NCI-H510A treated with DMSO at 0.1 percent for 48 hours (cell line): ENCODE measurements around the gene CTNNA2.

Experiments
- DNase-seq: peaks from one replicate; lab custom pipeline; 2025; lab: John Stamatoyannopoulos, UW

The CTNNA2 gene

DNA sequence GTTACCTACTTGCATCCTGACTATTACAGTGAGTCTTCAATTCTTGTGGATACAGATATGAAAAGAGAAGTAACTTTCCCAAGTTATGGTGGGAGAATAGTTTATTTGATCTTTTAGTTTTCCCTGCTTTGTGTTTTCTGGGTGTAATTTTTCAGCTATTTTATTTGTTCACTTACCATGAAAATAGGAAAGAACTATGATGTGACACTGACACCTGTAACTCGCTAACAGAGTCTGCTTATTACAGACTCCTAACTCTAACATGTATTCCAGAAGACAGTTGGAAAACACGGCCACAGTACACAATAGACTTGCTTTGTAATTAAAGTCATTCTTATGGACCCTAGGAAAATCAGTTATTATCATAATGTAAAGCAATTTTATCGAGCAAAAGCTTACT lies 468.5 kb downstream of the CTNNA2 start:
- DNase-seq = no peak

DNA sequence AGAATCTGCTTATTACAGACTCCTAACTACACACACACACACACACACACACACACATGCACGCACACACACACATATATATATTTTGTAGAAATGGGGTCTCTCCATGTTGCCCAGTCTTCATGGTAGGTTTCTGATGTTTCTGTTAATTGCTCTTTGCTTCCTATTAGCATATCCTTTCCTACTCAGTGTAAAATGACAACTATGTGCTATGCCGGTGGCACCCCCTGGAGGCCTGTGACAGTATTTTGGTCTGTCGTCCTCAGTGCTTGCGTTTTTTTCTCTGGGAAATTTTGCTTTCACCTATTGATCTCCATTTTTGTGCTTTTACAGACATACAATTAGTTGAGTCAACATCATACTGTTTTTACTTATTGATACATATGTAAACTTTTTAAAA lies 469.6 kb downstream of the CTNNA2 start:
- DNase-seq = no peak

- no peak for DNase-seq
These were observed 471.6 kb downstream of the CTNNA2 start for GRCh38 chr2:79984476-79984875.

- no peak for DNase-seq
These were observed 472.3 kb downstream of the CTNNA2 start for GRCh38 chr2:79985145-79985544.

- no peak for DNase-seq
These were observed 472.7 kb downstream of the CTNNA2 start for GRCh38 chr2:79985571-79985970.

GRCh38 chr2:79993144-79993543 lies 480.3 kb downstream of the CTNNA2 start:
- no peak for DNase-seq

- DNase-seq = no peak
These were observed 481.3 kb downstream of the CTNNA2 start for GRCh38 chr2:79994161-79994560.

- no peak for DNase-seq
These were observed 482.1 kb downstream of the CTNNA2 start for GRCh38 chr2:79994965-79995364.

- no peak for DNase-seq
These were observed 483.9 kb downstream of the CTNNA2 start for GRCh38 chr2:79996709-79997108.

GRCh38 chr2:80001701-80002101 lies 488.9 kb downstream of the CTNNA2 start:
- DNase-seq = no peak

GRCh38 chr2:80002112-80002511 lies 489.3 kb downstream of the CTNNA2 start:
- DNase-seq = no peak

- DNase-seq = no peak
These were observed 489.8 kb downstream of the CTNNA2 start for GRCh38 chr2:80002568-80003157.

- DNase-seq = no peak
These were observed 495.1 kb downstream of the CTNNA2 start for GRCh38 chr2:80007777-80008503.

- no peak for DNase-seq
These were observed 495.7 kb downstream of the CTNNA2 start for GRCh38 chr2:80008596-80008995.

DNA sequence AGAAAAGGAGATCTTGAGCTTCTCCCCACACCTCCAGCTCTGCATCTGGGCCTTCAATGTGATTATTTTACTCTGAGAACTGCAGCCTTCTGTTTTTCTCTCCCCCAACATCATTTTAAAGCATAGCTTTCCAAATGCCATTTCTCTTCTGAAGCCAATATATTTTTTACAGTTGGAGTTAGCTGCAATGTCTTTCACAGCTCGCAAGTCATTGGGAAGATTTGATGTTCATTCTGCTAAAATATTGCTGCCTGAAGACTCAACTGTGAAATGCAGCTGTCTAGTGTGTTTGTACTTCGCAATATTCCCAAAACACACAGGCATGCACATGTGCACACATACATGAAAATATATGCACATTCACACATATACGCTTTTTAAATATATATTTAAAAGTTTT lies 496.4 kb downstream of the CTNNA2 start:
- DNase-seq = no peak

DNA sequence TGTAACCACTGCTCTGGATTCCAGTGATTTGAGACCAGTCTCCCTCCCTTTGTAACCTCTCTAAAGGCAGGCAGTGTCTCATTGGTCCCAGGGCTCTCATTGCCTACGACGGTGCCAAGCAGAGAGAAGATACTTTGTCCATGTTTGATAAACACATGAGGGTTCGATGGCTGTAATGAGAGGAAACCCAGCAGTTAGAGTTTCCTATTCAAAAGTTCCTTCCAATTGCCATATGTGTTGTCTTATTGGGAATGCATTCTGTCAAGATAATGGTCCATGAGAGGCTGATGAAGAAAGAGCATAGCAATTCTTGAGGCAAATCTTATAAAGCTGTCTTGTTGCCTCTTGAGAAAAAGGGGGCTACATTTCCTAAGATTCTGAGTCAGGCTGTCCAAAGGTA lies 499.2 kb downstream of the CTNNA2 start:
- DNase-seq = no peak

DNA sequence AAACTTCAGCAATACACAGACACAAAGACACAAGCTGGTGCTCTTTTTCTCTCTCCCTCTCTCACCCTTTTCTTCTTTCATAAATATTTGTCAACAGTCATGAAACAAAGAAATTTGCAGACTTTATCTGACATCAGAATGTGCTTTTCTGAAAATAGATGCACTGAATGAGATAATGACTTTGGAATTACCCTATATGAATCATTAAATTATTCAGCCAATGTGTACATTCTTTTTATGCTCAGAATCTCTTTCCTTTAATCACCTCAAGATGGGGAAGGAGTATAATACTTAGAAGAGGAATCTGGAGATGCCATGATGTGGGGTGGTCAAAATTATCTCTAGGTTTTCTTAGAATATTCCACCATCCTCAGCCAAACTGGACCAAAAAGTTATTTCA lies 501.8 kb downstream of the CTNNA2 start:
- no peak for DNase-seq

- DNase-seq = no peak
These were observed 503.3 kb downstream of the CTNNA2 start for GRCh38 chr2:80016171-80016570.

GRCh38 chr2:80019571-80020460 lies 507.0 kb downstream of the CTNNA2 start:
- peak; percentile 19 for DNase-seq

GRCh38 chr2:80022018-80022417 lies 509.2 kb downstream of the CTNNA2 start:
- DNase-seq = no peak

DNA sequence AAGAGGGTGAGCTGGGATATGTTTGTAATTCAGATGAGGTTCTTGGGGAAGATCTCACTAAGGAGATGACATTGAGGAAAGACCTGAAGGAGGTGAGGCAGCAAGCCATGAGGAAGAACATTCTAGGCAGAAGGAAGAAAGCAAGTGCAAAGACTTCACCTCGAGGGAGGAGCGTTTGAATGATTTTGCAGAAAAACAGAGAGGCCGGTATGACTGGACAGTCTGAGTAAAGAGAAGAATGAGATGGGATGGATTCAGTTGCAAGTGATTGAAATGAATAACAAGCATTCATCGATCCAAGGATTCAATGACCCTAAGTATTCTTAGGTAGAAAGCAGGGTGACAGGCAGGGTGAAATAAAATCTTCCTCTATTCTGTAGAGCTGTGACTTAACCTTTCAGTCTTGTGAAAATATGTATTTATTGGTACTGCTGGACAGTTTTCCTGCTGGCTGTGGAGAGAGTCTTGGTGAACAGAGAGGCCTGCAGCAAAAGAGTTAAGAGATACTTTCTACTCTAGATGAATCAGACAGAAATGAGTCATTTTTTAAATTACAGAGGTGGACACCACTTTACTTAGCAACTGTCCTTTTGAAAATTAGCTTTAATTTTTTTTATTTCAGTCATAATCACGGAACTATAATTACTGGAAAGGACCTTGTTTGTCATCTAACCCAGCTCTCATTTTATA lies 513.3 kb downstream of the CTNNA2 start:
- no peak for DNase-seq

DNA sequence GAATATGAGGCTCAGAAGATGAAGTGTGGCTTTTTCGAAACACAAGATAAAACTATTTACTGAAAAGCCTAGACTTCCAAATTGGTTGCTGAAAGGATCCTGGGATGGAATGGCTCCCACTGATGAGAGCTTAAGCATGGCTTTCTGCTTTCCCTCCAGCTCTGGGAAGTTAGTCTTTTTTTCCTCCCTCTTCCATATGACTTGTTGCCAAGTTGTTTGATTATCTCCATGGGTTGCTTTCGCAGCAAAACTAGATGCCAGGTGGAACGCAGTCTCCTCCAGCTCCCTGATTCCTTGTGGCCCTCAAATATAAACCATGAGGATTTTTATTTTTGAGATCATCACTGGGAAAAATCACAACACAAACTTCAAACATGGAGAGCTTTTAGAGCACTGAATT lies 515.2 kb downstream of the CTNNA2 start:
- no peak for DNase-seq
